NB4 (cell line): Measurements from ENCODE around the gene APP.

Experiments
- MYC ChIP-seq: IDR thresholded peaks from 2 replicates; pipeline ENCODE4 v1.6.1; 2011; ENCODE audit warnings: low read depth, low read length
- POLR2A ChIP-seq: IDR thresholded peaks from 2 replicates; pipeline ENCODE4 v1.6.1; 2011; ENCODE audit warnings: mild to moderate bottlenecking; ENCODE audit not compliant: insufficient read length; ENCODE audit errors: extremely low read depth
- TF ChIP-seq, protein P1 (sequence below): IDR thresholded peaks from one replicate; pipeline ENCODE4 v1.5.1; 2012; ENCODE audit warnings: low read depth, low read length
- TF ChIP-seq, protein P2 (sequence below): IDR thresholded peaks from 2 replicates; pipeline ENCODE4 v1.6.1; 2011; ENCODE audit warnings: low read depth, low read length

DNA sequence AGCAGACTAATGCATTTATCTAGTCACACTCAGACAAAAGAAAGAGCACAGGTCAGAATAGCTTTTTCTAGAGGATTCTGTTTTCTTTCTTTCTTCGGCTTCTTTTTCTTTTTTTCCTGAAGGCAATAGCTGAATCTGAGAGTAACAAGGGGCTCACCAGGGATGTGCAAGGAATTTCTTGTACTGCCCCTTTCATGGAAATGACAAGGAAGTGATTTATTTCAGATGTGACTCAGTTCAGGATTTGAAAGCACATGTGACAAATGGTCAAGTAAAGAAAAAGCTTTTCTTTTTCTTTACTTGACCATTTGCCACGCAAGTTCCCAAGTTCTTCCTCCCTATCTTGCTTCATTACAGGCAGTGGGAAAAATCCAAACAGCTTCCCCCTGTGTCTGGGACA is 233.8 kb downstream of the APP start:
- TF ChIP-seq, protein P1, sequence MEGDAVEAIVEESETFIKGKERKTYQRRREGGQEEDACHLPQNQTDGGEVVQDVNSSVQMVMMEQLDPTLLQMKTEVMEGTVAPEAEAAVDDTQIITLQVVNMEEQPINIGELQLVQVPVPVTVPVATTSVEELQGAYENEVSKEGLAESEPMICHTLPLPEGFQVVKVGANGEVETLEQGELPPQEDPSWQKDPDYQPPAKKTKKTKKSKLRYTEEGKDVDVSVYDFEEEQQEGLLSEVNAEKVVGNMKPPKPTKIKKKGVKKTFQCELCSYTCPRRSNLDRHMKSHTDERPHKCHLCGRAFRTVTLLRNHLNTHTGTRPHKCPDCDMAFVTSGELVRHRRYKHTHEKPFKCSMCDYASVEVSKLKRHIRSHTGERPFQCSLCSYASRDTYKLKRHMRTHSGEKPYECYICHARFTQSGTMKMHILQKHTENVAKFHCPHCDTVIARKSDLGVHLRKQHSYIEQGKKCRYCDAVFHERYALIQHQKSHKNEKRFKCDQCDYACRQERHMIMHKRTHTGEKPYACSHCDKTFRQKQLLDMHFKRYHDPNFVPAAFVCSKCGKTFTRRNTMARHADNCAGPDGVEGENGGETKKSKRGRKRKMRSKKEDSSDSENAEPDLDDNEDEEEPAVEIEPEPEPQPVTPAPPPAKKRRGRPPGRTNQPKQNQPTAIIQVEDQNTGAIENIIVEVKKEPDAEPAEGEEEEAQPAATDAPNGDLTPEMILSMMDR = no peak
- TF ChIP-seq POLR2A (no peak), MYC (no peak)
- TF ChIP-seq, protein P2, sequence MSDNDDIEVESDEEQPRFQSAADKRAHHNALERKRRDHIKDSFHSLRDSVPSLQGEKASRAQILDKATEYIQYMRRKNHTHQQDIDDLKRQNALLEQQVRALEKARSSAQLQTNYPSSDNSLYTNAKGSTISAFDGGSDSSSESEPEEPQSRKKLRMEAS = no peak
